Fibroblast of lung (primary cell): ENCODE measurements around the gene UBXN6.

Source experiments
- EZH2 ChIP-seq: IDR thresholded peaks from 2 replicates; pipeline ENCODE4 v1.5.1; 2012; ENCODE audit warnings: low read length, control low read depth, mild to moderate bottlenecking; ENCODE audit errors: missing control alignments
- TF ChIP-seq, protein P1 (sequence below), 2 donors: IDR thresholded peaks in 1 of 2; conservative IDR thresholded peaks in 1 of 2; 1 replicate in 1 of 2; 2 replicates in 1 of 2; pipeline ENCODE4 v1.5.1; 2011 to 2012; ENCODE audit warnings: low read length in 2 of 2, control low read depth in 1 of 2, inconsistent platforms in 1 of 2, low read depth in 1 of 2, mild to moderate bottlenecking in 1 of 2

DNA sequence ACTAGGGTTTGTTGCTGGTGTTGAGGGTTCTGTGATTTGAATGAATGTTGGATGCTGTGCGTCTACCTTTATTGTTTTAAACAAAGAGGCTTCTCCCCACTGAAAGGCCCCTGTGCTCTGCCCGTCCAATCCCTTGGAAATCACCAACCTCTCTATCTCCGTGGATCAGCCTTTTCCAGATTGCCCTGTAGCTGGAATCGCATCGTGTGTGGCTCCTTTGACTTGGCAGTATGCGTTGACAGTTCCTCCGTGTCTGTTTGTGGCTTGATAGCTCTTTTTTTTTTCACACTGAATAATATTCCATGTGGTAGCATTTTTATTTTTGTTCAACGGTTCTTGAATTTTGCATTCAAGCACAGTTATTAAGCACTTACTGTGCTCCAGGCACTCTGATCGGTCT, 23.2 kb downstream of the UBXN6 start:
- no peak for TF ChIP-seq EZH2
- TF ChIP-seq, protein P1, sequence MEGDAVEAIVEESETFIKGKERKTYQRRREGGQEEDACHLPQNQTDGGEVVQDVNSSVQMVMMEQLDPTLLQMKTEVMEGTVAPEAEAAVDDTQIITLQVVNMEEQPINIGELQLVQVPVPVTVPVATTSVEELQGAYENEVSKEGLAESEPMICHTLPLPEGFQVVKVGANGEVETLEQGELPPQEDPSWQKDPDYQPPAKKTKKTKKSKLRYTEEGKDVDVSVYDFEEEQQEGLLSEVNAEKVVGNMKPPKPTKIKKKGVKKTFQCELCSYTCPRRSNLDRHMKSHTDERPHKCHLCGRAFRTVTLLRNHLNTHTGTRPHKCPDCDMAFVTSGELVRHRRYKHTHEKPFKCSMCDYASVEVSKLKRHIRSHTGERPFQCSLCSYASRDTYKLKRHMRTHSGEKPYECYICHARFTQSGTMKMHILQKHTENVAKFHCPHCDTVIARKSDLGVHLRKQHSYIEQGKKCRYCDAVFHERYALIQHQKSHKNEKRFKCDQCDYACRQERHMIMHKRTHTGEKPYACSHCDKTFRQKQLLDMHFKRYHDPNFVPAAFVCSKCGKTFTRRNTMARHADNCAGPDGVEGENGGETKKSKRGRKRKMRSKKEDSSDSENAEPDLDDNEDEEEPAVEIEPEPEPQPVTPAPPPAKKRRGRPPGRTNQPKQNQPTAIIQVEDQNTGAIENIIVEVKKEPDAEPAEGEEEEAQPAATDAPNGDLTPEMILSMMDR (conservative IDR thresholded peaks at IDR 0.05 in 1 of 2, IDR thresholded peaks at IDR 0.05 in 1 of 2; ENCODE audit: low read depth in 1 of 2, low read length in 2 of 2): no peak
